GM12892 (cell line): ENCODE data around the gene CYP2E1.
"Not testable (repeated sequence)": the region's sequence is repeated elsewhere in the genome, so short reads cannot be mapped to it uniquely, and the experiment has no call there.

Experiments
- DNase-seq: peaks from one replicate; pipeline ENCODE4 v3.0.0; 2011; ENCODE audit not compliant: insufficient read length
- FAIRE-seq: peaks from 2 replicates; lab custom pipeline; 2011; peaks lifted over from hg19 to GRCh38; lab: Jason Lieb, UNC
- POLR2A ChIP-seq: IDR thresholded peaks from 2 replicates; pipeline ENCODE4 v1.6.1; 2011; ENCODE audit warnings: low read depth, low read length, control low read depth
- POLR2AphosphoS5 ChIP-seq: IDR thresholded peaks from 2 replicates; pipeline ENCODE4 v1.6.1; 2011; ENCODE audit warnings: low read depth, low read length, control low read depth
- TAF1 ChIP-seq: IDR thresholded peaks from 2 replicates; pipeline ENCODE4 v1.6.1; 2011; ENCODE audit warnings: low read depth, mild to moderate bottlenecking, control low read depth, low read length, borderline replicate concordance

The CYP2E1 gene

GRCh38 chr10:133511408-133511807, 15.8 kb upstream of the CYP2E1 start:
- DNase-seq (no peak), FAIRE-seq (no peak)
- no peak for TF ChIP-seq POLR2A
- TF ChIP-seq TAF1 = no peak
- no peak for TF ChIP-seq POLR2AphosphoS5

- no peak for DNase-seq
Measured at GRCh38 chr10:133511907-133512528, 15.1 kb upstream of the CYP2E1 start.

GRCh38 chr10:133515471-133515870, 11.7 kb upstream of the CYP2E1 start:
- no peak for TF ChIP-seq TAF1
- no peak for TF ChIP-seq POLR2AphosphoS5
- no peak for TF ChIP-seq POLR2A
- DNase-seq (no peak), FAIRE-seq (no peak)

More at GRCh38 chr10:133511907-133512528, 15.1 kb upstream of the CYP2E1 start:
- no peak for FAIRE-seq
- TF ChIP-seq TAF1 (no peak), POLR2A (no peak), POLR2AphosphoS5 (no peak)

- FAIRE-seq = no peak
- no peak for DNase-seq
- TF ChIP-seq TAF1 (no peak), POLR2AphosphoS5 (no peak), POLR2A (no peak)
Measured at GRCh38 chr10:133516057-133516456, 11.1 kb upstream of the CYP2E1 start.

GRCh38 chr10:133518517-133518916, 8.6 kb upstream of the CYP2E1 start:
- not testable (repeated sequence) for FAIRE-seq

GRCh38 chr10:133520193-133520738, 6.9 kb upstream of the CYP2E1 start:
- peak; percentile 66 for FAIRE-seq
- no peak for TF ChIP-seq POLR2AphosphoS5
- TF ChIP-seq TAF1 = no peak
- TF ChIP-seq POLR2A = no peak
- DNase-seq = peak; percentile 78

More at GRCh38 chr10:133518517-133518916, 8.6 kb upstream of the CYP2E1 start:
- not testable (repeated sequence) for DNase-seq

- DNase-seq = no peak
- no peak for TF ChIP-seq TAF1
- TF ChIP-seq POLR2AphosphoS5 = no peak
- TF ChIP-seq POLR2A = no peak
- no peak for FAIRE-seq
Measured at GRCh38 chr10:133523631-133524203, 3.4 kb upstream of the CYP2E1 start.

- FAIRE-seq (no peak), DNase-seq (no peak)
- TF ChIP-seq TAF1 (no peak), POLR2A (no peak), POLR2AphosphoS5 (no peak)
Measured at GRCh38 chr10:133525444-133525843, 1.7 kb upstream of the CYP2E1 start.

GRCh38 chr10:133527771-133528271, 658 bp downstream of the CYP2E1 start:
- FAIRE-seq = no peak
- DNase-seq = no peak
- no peak for TF ChIP-seq POLR2A
- no peak for TF ChIP-seq TAF1
- TF ChIP-seq POLR2AphosphoS5 = no peak

- FAIRE-seq (no peak), DNase-seq (no peak)
- TF ChIP-seq TAF1 = no peak
- no peak for TF ChIP-seq POLR2A
- TF ChIP-seq POLR2AphosphoS5 = no peak
Measured at GRCh38 chr10:133528296-133528844, 1.2 kb downstream of the CYP2E1 start.

- no peak for TF ChIP-seq POLR2AphosphoS5
- no peak for TF ChIP-seq POLR2A
- TF ChIP-seq TAF1 = no peak
- FAIRE-seq = no peak
- DNase-seq = no peak
Measured at GRCh38 chr10:133528845-133529575, 1.8 kb downstream of the CYP2E1 start.
